ENCODE measurements around the gene TPPP.

Gene TPPP

GRCh38 chr5:676699-677076, 16.5 kb downstream of the TPPP start:
- DNase-seq = no peak

GRCh38 chr5:675871-676698, 17.1 kb downstream of the TPPP start:
- DNase-seq = no peak

DNA sequence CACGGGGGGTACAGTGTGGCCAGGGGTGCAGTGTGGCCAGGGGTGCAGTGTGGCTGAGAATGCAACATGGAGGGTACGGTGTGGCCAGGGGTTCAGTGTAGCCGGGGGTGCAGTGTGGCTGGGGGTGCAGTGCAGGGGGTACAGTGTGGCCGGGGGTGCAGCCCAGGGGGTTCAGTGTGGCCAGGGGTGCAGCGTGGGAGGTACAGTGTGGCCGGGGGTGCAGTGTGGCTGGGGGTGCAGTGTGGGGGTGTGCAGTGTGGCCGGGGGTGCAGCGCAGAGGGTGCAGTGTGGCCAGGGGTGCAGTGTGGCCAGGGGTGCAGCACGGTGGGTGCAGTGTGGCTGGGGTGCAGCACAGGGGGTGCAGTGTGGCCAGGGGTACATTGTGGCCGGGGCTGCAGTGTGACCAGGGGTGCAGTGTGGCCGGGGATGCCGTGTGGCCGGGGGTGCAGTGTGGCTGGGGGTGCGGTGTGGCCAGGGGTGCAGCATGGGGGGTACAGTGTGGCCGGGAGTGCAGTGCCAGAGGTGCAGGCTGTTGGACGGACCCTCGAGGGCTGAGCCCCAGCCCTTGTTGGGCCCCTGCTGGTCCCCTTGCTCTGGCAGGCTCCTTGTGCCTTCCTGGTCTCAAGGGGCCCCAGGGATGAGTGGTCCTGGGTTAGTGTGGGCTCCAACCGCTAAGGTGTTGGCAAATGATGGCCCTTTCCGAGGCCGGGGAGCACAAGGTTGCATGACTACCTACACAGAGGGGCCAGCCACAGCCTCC, 17.9 kb downstream of the TPPP start:
- DNase-seq = no peak

DNA sequence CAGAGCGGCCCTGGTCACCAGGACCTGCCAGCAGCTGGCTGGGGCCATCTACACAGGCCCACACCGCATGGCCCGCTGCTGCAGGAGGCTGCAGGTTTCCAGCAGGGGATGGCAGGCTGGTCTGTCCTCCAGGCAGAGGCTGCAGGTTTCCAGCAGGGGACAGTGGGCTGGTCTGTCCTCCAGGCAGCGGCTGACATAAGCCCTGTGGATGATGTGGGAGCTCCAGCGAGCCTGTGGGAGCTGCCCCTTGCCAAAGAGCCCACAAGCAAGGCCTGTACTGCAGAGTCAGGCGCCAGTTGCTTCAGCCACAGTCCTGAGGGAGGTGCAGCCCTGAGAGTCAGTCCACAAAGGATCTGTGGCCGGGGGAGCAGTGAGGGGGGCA, 18.5 kb downstream of the TPPP start:
- DNase-seq = no peak

GRCh38 chr5:673831-674629, 19.1 kb downstream of the TPPP start:
- no peak for DNase-seq

GRCh38 chr5:673161-673830, 19.9 kb downstream of the TPPP start:
- no peak for DNase-seq

GRCh38 chr5:672329-673160, 20.6 kb downstream of the TPPP start:
- peak; percentile 78 for DNase-seq

DNA sequence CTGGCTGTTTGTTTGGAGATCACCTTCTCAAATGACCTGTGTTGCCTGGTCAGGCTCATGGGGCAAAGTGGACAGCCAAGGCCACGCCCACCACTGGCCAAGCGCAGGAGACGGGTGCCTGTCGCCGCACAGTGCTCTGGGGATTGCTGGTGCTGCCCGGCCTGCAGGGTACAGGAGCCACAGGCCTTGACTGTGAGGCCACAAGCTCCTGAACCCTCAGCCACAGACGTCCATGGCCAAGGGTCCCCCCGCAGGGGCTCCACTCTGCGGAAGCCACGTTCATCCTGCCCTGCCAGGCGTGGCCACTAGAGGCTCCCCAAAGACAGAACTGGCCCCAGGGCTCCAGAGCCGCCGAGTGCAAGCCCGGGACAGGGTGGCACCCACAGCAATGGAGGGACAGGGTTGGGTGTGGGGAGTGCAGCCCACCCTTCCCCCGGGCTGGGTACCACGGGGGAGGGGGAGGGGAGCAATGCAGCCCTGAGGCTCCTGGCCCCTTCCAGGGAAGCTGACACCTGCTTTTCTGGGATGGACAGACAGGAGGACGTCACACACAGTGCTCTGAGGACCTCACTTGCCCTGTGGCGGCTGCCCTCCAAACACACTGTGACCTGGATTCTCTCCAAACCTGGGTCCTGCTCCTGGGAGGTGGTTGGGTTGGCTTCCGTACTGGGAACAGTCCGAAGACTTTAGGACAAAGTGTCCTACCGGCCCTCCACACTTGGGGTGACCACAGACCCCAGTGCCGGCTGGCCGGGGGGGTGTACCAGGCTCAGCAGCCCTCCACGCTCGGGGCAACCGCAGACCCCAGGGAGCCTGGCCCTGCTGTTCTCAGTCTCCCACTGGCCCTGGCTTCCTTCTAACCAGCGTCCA, 21.5 kb downstream of the TPPP start:
- peak; percentile 73 for DNase-seq

DNA sequence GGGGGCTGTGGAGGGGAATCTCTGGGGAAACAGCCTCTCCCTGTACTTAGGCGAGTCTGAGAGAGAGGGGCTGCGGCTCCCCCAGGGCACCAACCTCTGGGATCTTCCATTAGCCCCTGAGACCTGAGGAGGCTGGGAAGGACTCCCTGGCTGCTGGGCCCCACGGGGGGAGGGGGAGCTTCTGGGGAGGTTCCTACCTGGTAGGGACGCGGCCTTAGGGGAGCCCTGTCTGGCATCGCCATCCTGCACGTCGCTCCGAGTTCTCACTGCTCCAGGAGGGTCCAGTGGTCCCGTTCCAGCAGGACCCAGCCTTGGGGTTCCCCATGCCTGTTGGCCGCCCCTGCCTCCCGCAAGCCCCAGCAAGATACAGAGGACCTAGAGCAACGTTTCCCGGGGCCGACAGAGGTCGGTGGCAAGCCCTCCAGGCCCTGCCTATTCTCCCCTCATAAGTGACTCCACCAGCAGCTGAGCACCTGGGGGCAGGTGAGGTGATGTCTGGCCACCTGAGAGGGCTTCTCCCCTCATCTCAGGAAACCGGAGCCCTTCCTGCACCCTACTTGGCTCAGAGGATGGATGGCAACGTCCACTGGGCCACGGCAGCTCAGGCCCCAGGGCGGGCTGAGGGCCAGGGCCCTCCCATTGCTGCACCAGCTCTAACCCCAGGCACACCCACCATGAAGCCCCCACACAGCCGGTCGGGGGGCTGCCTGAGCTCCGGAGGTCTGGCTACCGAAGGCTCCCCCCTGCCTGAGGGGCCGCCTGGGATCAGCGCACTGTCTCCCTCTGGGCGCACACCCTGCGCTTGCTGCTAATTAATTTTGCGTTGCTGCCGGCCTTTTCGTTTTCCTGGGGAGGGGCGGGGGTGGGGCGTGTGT, 22.5 kb downstream of the TPPP start:
- DNase-seq = no peak

DNA sequence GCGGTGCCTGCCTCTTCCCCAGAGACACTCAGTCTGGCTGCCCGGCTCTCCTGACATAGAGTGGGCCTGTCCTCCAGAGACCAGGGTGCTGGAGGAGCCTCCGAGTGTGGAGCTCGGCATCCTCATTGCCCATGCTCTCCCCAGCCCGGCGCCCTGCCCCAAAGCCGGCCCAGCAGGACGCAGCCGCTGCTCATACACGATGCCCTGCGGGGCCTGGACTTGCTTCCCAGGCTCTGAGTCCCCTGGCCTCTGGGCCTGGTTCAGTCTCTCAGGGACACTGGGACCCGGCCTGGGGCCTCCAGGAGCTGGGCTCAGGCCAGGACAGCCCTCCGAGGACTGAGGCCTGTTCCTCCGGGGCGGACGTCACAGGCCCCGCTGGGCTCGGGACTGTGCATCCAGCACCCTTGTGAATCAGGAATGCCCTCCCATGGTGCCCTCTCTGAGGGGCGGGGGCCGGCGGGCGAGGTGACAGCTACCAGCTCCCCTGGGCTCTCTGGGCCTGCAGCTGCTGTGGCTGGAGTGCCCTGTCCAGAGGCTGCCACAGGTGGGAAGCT, 23.2 kb downstream of the TPPP start:
- no peak for DNase-seq

DNA sequence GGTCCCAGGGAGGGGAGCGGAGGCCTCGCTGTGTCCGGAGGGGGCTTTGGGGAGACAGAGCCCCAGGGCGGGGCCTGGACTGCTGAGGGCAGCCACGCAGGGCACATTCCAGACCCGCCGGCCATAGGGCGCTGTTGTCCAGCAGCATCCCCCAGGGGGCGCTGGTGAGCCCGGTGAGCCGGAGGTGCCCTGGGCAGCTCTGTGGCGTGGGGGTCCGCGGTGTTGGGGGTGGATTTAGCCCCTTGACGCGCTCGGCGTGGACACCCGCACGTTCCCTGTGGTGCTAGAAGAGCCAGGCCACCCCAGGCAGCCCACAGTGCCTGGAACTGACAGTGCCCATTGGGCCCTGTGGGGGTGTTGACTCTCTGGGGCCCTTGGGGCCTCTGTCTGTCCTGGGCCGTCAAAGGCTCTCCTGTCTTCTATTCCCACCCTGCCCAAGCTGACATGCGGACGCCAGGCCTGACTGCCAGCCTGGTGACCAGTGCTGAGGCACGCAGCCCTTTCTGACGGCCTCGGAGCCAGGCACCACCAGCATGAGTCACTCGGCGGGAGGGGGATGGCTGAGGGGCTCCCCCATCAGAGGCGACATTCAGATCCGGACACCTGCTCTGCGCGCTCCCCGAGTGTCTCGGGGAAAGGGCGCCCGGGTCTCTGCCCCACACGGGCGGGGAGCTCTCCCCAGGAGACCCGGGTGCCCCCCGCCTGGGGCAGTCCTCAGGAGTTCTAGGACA, 23.9 kb downstream of the TPPP start:
- DNase-seq = no peak

- no peak for DNase-seq
Measured at GRCh38 chr5:668283-668995, 24.7 kb downstream of the TPPP start.

- DNase-seq = no peak
Measured at GRCh38 chr5:666816-667498, 26.2 kb downstream of the TPPP start.

GRCh38 chr5:665956-666711, 27.0 kb downstream of the TPPP start:
- no peak for DNase-seq

- DNase-seq = no peak
Measured at GRCh38 chr5:665541-665955, 27.6 kb downstream of the TPPP start.

- DNase-seq = no peak
Measured at GRCh38 chr5:664994-665360, 28.2 kb downstream of the TPPP start.

Data from activated CD4-positive, alpha-beta T cell treated with anti-CD3 and anti-CD28 coated beads, Interleukin-10, Interleukin-2, amounts not matched to agents 100 ng/mL and 50 ng/mL, durations not matched to agents 16 hours and 8 hours (primary cell).